Epidermal melanocyte (primary cell): ENCODE data around the gene PFN2.

ENCODE experiments used
- DNase-seq: peaks from one replicate; pipeline ENCODE4 v3.0.0; 2011; ENCODE audit warnings: low spot score; ENCODE audit not compliant: insufficient read length

Gene PFN2

GRCh38 chr3:149919509-149919908 lies 51.2 kb downstream of the PFN2 start:
- DNase-seq = no peak

- no peak for DNase-seq
Observed at GRCh38 chr3:149917124-149917667, 53.5 kb downstream of the PFN2 start.
